ENCODE results near the gene SETD1A.
A peak's percentile ranks its signal among the peaks of the same experiment; 100 is the strongest.

SETD1A gene

DNA sequence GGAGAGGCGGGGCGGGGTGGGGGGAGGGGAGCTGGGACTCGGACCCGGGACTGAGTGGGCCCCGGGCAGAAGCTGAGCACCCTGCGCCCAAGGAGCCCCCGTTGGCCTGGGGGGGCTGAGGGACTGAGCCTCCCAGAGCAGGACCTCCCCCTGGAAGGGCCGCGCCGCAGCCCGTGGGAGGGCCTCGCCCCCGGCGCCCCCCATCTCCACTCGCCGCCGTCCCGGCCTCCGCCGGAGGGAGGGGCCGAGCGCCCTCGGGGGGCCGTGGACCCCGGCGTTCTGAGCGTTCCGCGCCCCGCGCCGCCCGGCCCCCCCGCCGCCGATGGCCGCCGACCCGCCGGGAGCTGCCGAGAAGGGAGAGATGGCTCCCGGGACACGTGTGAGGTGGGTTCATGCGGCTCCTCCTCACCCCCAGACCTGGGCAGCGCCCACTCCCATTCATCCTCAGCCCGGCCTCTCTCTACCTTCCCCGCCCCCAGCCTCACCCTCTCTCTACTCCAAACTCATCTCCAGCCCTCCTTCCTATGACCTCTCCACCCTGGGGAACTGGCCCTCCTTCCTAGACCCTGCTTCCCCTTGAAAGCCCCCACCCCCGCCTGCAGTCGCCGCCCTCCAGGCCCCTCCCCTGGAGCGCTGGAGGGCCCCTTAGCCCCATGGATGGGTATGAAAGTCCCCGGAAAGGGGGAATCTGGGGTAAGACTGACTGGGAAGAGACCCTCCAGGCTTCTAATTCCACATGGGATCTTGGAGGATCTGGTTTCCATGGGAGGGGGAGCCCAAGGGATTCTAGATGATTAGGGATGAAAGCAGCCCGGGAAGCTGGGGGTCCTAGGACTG is 33.3 kb upstream of the SETD1A start:
- H3K4me3 ChIP-seq (ENCODE audit: low read depth in 1 of 2, low read length in 2 of 2): peak overlapping the region; percentile 43 to 77
- no peaks in the 10 kb centered on the region for H3K27me3 ChIP-seq (ENCODE audit: control insufficient read depth in 1 of 2, insufficient read depth in 2 of 2, low read length in 2 of 2)
- H3K4me1 ChIP-seq (ENCODE audit: insufficient read depth, low read length): peaks cover 21% of the 10 kb centered on the region
- no peak overlapping the region for H3K9ac ChIP-seq (ENCODE audit: low read length)
- H3K9me3 ChIP-seq (ENCODE audit: low read length): no peaks in the 10 kb centered on the region
- H3K36me3 ChIP-seq (ENCODE audit: insufficient read depth, low read length): no peaks in the 10 kb centered on the region
- H3K27ac ChIP-seq (ENCODE audit: low read depth, low read length): peak overlapping the region; percentile 77

DNA sequence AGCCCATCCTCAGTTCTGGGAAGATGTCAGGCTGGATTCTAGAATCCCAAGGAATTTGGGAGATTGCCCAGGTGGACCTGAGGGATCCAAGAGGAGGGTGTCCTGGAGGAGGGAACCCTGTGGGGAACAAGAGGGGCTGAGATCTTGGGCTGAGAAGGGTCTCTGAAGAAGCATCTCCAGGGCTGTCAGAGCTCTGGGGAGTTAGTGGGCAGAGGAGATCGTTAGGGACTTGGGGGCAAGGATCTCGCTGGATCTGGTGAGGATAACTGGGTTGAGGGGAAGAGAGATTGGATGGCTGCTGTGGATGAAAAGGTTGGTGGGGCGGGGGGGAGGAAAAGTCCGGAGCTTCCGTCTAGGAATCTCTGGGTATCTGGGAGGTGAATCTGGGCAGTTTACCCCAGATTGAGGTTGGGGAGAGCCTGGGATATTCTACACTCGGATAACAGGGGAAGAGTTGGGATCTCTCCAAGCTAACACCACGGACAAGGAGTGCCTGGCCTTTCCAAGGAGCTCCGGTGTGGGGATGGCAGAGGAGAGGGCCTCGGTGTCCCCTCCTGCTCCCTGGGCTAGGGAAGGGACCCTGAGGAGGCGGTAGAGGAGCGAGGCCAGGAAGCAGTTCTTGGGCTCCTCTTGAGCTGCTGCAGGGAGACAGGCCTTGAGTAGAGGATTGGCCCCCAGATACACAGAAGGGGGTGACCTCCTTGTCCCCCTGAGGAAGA is 32.5 kb upstream of the SETD1A start:
- Histone ChIP-seq H3K4me1 (ENCODE audit: insufficient read depth, low read length) (peaks cover 21% of the 10 kb centered on the region), H3K27ac (ENCODE audit: low read depth, low read length) (peak overlapping the region; percentile 77)

DNA sequence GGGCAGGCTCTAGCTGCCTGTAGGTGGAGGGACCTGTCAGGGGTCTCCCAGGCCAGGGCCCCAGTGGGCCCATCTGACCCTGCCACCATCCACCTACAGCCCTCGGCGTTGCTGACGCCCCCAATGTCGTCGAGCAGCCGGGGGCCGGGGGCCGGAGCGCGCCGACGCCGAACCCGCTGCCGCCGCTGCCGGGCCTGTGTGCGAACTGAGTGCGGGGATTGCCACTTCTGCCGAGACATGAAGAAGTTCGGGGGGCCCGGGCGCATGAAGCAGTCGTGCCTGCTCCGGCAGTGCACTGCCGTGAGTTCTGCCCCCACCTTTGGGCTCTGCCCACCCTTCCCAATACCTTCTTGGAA is 31.9 kb upstream of the SETD1A start:
- H3K9ac ChIP-seq (ENCODE audit: low read length): no peak overlapping the region
- H3K27me3 ChIP-seq (ENCODE audit: control insufficient read depth in 1 of 2, insufficient read depth in 2 of 2, low read length in 2 of 2): no peaks in the 10 kb centered on the region
- H3K36me3 ChIP-seq (ENCODE audit: insufficient read depth, low read length): peaks cover 2% of the 10 kb centered on the region
- H3K27ac ChIP-seq (ENCODE audit: low read depth, low read length): no peak overlapping the region
- H3K4me1 ChIP-seq (ENCODE audit: insufficient read depth, low read length): peaks cover 21% of the 10 kb centered on the region
- no peak overlapping the region for H3K4me3 ChIP-seq (ENCODE audit: low read depth in 1 of 2, low read length in 2 of 2)
- no peaks in the 10 kb centered on the region for H3K9me3 ChIP-seq (ENCODE audit: low read length)

More for the DNA sequence above, 32.5 kb upstream of the SETD1A start:
- H3K9ac ChIP-seq (ENCODE audit: low read length): no peak overlapping the region
- no peaks in the 10 kb centered on the region for H3K36me3 ChIP-seq (ENCODE audit: insufficient read depth, low read length)
- peak overlapping the region; percentile 43 to 77 for H3K4me3 ChIP-seq (ENCODE audit: low read depth in 1 of 2, low read length in 2 of 2)
- H3K27me3 ChIP-seq (ENCODE audit: control insufficient read depth in 1 of 2, insufficient read depth in 2 of 2, low read length in 2 of 2): no peaks in the 10 kb centered on the region
- no peaks in the 10 kb centered on the region for H3K9me3 ChIP-seq (ENCODE audit: low read length)

DNA sequence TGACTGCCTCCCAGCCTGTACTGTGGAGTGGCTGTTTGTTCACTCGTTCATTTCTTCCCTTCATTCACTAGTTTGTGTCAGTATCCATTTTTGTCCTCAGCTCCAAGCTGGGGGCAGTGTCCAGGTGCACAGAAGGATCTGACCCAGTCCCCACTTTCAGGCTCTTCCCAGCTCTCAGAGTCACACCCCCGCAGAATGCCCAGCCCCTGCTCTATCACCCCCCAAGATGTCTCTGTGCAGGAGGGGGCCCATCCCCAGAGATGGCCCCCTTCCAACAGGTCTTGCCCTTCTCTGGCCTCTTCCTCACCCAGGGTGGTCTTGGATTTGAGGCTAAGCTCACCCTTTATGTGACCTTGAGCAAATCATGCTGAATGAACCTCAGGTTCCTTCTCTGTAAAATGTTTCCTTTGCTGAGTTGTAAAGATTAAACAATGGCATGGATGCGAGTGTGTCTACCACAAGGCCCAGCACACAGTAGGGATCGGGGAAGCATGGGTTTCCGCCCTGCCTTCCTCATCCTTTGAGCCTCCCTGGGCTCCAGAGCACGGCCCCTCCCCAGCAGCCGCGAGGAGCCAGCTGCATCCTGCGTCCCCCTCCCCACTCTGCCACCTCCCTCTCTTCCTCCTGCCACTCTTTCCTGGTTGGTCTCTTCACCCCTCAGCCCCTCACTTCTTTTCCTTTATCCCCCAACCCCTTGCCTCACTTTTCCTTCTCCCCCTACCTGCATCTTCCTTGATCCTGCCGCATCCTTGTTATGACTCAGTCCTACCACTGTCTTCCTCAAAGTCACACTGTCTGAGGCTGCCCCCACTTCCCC is 31.4 kb upstream of the SETD1A start:
- Histone ChIP-seq H3K9ac (ENCODE audit: low read length) (no peak overlapping the region), H3K27me3 (ENCODE audit: control insufficient read depth in 1 of 2, insufficient read depth in 2 of 2, low read length in 2 of 2) (no peaks in the 10 kb centered on the region), H3K27ac (ENCODE audit: low read depth, low read length) (no peak overlapping the region), H3K4me1 (ENCODE audit: insufficient read depth, low read length) (peaks cover 16% of the 10 kb centered on the region), H3K9me3 (ENCODE audit: low read length) (no peaks in the 10 kb centered on the region), H3K36me3 (ENCODE audit: insufficient read depth, low read length) (peaks cover 8% of the 10 kb centered on the region), H3K4me3 (ENCODE audit: low read depth in 1 of 2, low read length in 2 of 2) (no peak overlapping the region)

DNA sequence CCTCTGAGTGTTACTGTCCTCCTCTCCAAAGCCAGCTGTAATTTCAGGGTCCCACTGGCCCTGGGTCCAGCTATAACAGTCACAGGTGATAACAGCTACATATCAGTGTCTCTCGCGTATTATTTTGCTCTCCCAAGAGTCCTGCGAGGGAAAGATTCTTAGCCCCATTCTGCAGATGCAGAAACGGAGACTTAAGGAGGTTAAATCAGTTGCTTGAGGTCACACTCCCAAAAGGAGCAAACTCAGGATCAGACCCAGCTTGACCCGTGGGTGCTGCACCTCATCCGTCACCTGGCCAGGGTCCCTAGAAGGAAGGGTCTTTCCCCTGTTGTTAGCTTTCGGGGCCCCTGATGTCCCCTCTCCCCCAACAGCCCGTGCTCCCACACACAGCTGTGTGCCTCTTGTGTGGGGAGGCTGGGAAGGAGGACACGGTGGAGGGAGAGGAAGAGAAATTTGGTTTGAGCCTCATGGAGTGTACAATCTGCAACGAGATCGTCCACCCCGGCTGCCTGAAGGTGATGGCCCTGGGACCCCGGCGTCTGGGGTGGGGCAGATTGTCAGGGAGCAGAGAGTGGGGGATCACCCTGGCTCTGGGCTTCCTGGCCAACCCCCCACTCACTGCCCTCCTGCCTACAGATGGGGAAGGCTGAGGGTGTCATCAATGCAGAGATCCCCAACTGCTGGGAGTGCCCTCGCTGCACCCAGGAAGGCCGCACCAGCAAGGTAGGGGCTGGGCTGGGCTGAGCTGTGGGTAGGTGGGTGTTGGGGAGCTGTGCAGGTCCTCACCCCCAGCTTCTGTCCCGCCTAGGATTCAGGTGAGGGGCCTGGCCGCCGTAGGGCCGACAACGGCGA is 30.4 kb upstream of the SETD1A start:
- H3K9ac ChIP-seq (ENCODE audit: low read length): no peak overlapping the region
- peaks cover 10% of the 10 kb centered on the region for H3K36me3 ChIP-seq (ENCODE audit: insufficient read depth, low read length)
- H3K4me3 ChIP-seq (ENCODE audit: low read depth in 1 of 2, low read length in 2 of 2): peak overlapping the region in 1 of 2 donors; percentile 7
- no peaks in the 10 kb centered on the region for H3K27me3 ChIP-seq (ENCODE audit: control insufficient read depth in 1 of 2, insufficient read depth in 2 of 2, low read length in 2 of 2)
- no peaks in the 10 kb centered on the region for H3K9me3 ChIP-seq (ENCODE audit: low read length)
- H3K4me1 ChIP-seq (ENCODE audit: insufficient read depth, low read length): peaks cover 9% of the 10 kb centered on the region
- H3K27ac ChIP-seq (ENCODE audit: low read depth, low read length): no peak overlapping the region

DNA sequence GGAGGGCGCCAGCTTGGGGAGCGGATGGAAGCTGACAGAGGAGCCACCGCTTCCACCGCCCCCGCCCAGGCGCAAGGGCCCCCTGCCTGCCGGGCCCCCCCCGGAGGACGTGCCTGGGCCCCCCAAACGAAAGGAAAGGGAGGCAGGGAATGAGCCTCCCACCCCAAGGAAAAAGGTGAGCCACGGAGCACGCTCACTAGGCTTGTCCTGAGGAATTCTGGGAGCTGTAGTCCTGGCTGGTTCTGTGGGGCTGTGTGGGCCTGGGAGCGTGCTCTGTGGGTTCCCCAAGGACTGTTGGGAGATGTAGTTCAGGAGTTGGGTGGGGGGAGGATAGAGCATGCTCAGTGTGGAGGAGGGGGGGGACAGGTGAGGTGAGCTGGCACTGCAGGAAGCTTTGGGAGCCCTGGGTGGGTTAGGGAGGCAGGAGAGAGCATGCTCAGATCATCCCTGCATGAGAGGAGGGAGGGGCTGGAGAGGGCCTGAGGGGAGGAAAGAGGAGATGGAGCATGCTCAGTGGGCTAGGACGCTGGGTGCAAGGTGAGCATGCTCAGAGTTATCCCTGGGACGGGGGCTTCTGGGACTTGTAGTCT is 29.7 kb upstream of the SETD1A start:
- Histone ChIP-seq H3K9me3 (ENCODE audit: low read length) (no peaks in the 10 kb centered on the region), H3K27ac (ENCODE audit: low read depth, low read length) (no peak overlapping the region), H3K4me3 (ENCODE audit: low read depth in 1 of 2, low read length in 2 of 2) (peak overlapping the region in 1 of 2 donors; percentile 7), H3K36me3 (ENCODE audit: insufficient read depth, low read length) (peaks cover 10% of the 10 kb centered on the region), H3K27me3 (ENCODE audit: control insufficient read depth in 1 of 2, insufficient read depth in 2 of 2, low read length in 2 of 2) (no peaks in the 10 kb centered on the region), H3K4me1 (ENCODE audit: insufficient read depth, low read length) (peaks cover 9% of the 10 kb centered on the region), H3K9ac (ENCODE audit: low read length) (no peak overlapping the region)

DNA sequence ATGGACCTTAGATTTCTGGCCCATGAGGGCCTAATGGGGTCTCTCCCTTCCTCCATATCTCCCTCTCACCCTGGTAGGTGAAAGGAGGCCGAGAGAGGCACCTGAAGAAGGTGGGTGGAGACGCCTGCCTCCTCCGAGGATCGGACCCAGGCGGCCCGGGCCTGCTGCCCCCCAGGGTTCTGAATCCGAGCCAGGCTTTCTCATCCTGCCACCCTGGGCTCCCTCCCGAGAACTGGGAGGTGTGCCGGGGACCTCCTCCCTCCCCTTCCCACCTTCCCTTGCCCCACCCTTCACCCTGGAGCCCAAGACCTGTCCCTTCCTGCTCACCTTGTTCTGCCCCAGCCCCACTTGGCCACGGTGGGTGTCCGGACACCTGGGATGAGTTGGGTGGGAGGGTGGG is 29.2 kb upstream of the SETD1A start:
- H3K36me3 ChIP-seq (ENCODE audit: insufficient read depth, low read length): peaks cover 10% of the 10 kb centered on the region
- H3K4me3 ChIP-seq (ENCODE audit: low read depth in 1 of 2, low read length in 2 of 2): no peak overlapping the region
- H3K27ac ChIP-seq (ENCODE audit: low read depth, low read length): no peak overlapping the region
- H3K27me3 ChIP-seq (ENCODE audit: control insufficient read depth in 1 of 2, insufficient read depth in 2 of 2, low read length in 2 of 2): no peaks in the 10 kb centered on the region
- no peaks in the 10 kb centered on the region for H3K9me3 ChIP-seq (ENCODE audit: low read length)
- H3K9ac ChIP-seq (ENCODE audit: low read length): no peak overlapping the region
- H3K4me1 ChIP-seq (ENCODE audit: insufficient read depth, low read length): peaks cover 9% of the 10 kb centered on the region

DNA sequence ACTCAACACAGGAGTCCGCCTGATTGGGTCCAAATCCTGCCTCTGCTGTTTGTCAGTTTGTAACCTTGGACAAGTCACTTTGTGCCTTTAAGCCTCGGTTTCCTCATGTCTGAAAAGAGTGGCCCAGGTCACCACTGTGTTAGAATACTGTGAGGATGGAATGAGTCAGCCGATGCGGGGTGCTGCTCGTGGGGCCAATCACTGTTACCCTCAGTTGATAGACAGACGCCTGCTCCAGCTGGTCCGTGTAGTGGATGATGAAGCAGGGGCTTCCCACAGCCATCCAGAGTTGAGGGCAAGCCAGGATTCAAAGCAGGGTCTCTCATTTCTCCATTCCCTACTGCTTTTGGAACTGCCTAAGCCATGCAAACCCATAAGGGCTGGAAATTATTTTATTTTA is 28.4 kb upstream of the SETD1A start:
- Histone ChIP-seq H3K27ac (ENCODE audit: low read depth, low read length) (no peak overlapping the region), H3K36me3 (ENCODE audit: insufficient read depth, low read length) (peaks cover 10% of the 10 kb centered on the region), H3K4me1 (ENCODE audit: insufficient read depth, low read length) (peaks cover 9% of the 10 kb centered on the region), H3K9me3 (ENCODE audit: low read length) (no peaks in the 10 kb centered on the region), H3K27me3 (ENCODE audit: control insufficient read depth in 1 of 2, insufficient read depth in 2 of 2, low read length in 2 of 2) (no peaks in the 10 kb centered on the region), H3K4me3 (ENCODE audit: low read depth in 1 of 2, low read length in 2 of 2) (no peak overlapping the region), H3K9ac (ENCODE audit: low read length) (no peak overlapping the region)

DNA sequence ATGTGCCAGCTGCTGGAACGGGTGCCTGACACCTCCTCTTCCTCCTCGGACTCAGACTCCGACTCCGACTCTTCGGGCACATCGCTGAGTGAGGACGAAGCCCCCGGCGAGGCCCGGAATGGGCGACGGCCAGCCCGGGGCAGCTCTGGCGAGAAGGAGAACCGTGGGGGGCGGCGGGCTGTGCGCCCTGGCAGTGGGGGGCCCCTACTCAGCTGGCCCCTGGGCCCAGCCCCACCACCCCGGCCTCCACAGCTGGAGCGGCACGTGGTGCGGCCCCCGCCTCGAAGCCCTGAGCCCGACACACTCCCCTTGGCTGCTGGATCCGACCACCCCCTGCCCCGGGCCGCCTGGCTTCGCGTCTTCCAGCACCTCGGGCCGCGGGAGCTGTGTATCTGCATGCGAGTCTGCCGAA is 27.4 kb upstream of the SETD1A start:
- peaks cover 1% of the 10 kb centered on the region for H3K4me1 ChIP-seq (ENCODE audit: insufficient read depth, low read length)
- no peaks in the 10 kb centered on the region for H3K9me3 ChIP-seq (ENCODE audit: low read length)
- no peaks in the 10 kb centered on the region for H3K27me3 ChIP-seq (ENCODE audit: control insufficient read depth in 1 of 2, insufficient read depth in 2 of 2, low read length in 2 of 2)
- no peak overlapping the region for H3K4me3 ChIP-seq (ENCODE audit: low read depth in 1 of 2, low read length in 2 of 2)
- H3K9ac ChIP-seq (ENCODE audit: low read length): no peak overlapping the region
- H3K36me3 ChIP-seq (ENCODE audit: insufficient read depth, low read length): peaks cover 15% of the 10 kb centered on the region
- no peak overlapping the region for H3K27ac ChIP-seq (ENCODE audit: low read depth, low read length)

DNA sequence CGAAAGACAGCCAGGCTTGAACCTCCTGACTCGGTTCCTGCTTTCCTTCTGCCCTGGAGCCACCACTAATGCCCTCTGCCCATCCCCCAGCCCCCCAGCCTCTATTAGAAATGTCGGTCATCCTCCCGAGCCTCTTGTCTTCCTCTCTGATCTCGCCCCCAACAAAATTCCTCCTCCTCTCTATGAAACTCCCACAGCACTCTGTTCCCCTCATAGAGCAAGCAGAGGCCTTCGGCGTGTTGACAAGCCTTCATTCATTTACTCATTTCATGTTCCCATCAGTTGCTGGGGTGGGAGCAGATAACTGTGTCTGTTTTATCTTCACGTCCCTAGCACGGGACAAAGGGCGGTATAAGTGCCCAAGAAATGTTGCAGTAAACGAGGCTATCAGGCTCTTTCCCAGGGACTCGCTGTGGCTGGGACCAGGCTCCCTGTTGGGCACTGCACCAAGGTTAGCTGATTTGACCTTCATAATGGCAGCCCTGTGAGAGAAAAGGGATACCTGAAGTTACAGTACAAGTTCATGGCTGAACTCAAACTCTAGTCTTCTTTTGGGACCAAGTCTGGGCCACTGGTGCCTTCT is 26.4 kb upstream of the SETD1A start:
- Histone ChIP-seq H3K36me3 (ENCODE audit: insufficient read depth, low read length) (peaks cover 15% of the 10 kb centered on the region), H3K4me3 (ENCODE audit: low read depth in 1 of 2, low read length in 2 of 2) (no peak overlapping the region), H3K27me3 (ENCODE audit: control insufficient read depth in 1 of 2, insufficient read depth in 2 of 2, low read length in 2 of 2) (no peaks in the 10 kb centered on the region), H3K9me3 (ENCODE audit: low read length) (no peaks in the 10 kb centered on the region), H3K4me1 (ENCODE audit: insufficient read depth, low read length) (no peaks in the 10 kb centered on the region), H3K27ac (ENCODE audit: low read depth, low read length) (no peak overlapping the region), H3K9ac (ENCODE audit: low read length) (no peak overlapping the region)
